ENCODE measurements around the gene TMEM141. TPM values are rescaled to one million over a fixed set of nuclear protein-coding genes. Genes with fewer than 3 reads are reported as not detected.

TMEM141 gene
- total RNA-seq, 4 donors from 2014 or later: 179 to 392 (median 224) TPM

- DNase-seq: no peak
- Histone ChIP-seq H3K27ac (no peak overlapping the region), H3K4me1 (no peaks in the 10 kb centered on the region), H3K4me3 (no peak overlapping the region), H3K27me3 (peaks cover 22% of the 10 kb centered on the region), H3K9me3 (peaks cover 0 to 4% of the 10 kb centered on the region in 2 donors), H3K36me3 (no peaks in the 10 kb centered on the region)
- in situ Hi-C loops (cut with MboI; ENCODE audit: low pct_ligation_motif_present in 1 of 4, low pct_unique_long_range_greater_than_20kb in 1 of 4, low sequenced_read_pairs in 3 of 4): no loop called here
- no peak for TF ChIP-seq CTCF (IDR thresholded peaks at IDR 0.05)
- no peak for TF ChIP-seq POLR2AphosphoS5 (IDR thresholded peaks at IDR 0.05)
- TF ChIP-seq EP300 (IDR thresholded peaks at IDR 0.05; ENCODE audit: low read depth): no peak
- no peak for TF ChIP-seq POLR2A (IDR thresholded peaks at IDR 0.05)
- 74% methylated on average over 9 of the region's 20 CpGs; no CpG with 5 or more reads in 1 of the 2 donors for WGBS, 2 donors (ENCODE audit: low coverage in 1 of 2)
- intact Hi-C loops (cut with DNase I; ENCODE audit: low total_unique reads): no loop called here
Measured at GRCh38 chr9:136757751-136758140, 33.4 kb upstream of the TMEM141 start.

- no peak overlapping the region for H3K4me3 ChIP-seq
- H3K4me1 ChIP-seq: peaks cover 0 to 4% (median 2%) of the 10 kb centered on the region in 4 donors
- in situ Hi-C loops (cut with MboI; ENCODE audit: low pct_ligation_motif_present in 1 of 4, low pct_unique_long_range_greater_than_20kb in 1 of 4, low sequenced_read_pairs in 3 of 4): no loop called here
- H3K27ac ChIP-seq: no peak overlapping the region
- H3K27me3 ChIP-seq: peaks cover 33% of the 10 kb centered on the region
- TF ChIP-seq CTCF (IDR thresholded peaks at IDR 0.05) (no peak), POLR2AphosphoS5 (IDR thresholded peaks at IDR 0.05) (no peak), EP300 (IDR thresholded peaks at IDR 0.05; ENCODE audit: low read depth) (no peak), POLR2A (IDR thresholded peaks at IDR 0.05) (no peak)
- intact Hi-C loops (cut with DNase I; ENCODE audit: low total_unique reads): no loop called here
- H3K36me3 ChIP-seq: no peaks in the 10 kb centered on the region
- WGBS, 2 donors (ENCODE audit: low coverage in 1 of 2): 82% methylated on average over 8 of the region's 9 CpGs; no CpG with 5 or more reads in 1 of the 2 donors
- H3K9me3 ChIP-seq: peaks cover 0 to 4% of the 10 kb centered on the region in 2 donors
- DNase-seq: no peak
Measured at GRCh38 chr9:136759001-136759400, 32.1 kb upstream of the TMEM141 start.

- H3K36me3 ChIP-seq: no peaks in the 10 kb centered on the region
- peaks cover 0 to 4% of the 10 kb centered on the region in 2 donors for H3K9me3 ChIP-seq
- H3K27me3 ChIP-seq: peaks cover 38% of the 10 kb centered on the region
- no peak overlapping the region for H3K27ac ChIP-seq
- no peak for DNase-seq
- in situ Hi-C loops (cut with MboI; ENCODE audit: low pct_ligation_motif_present in 1 of 4, low pct_unique_long_range_greater_than_20kb in 1 of 4, low sequenced_read_pairs in 3 of 4): no loop called here
- no peak overlapping the region for H3K4me3 ChIP-seq
- no peak for TF ChIP-seq EP300 (IDR thresholded peaks at IDR 0.05; ENCODE audit: low read depth)
- TF ChIP-seq POLR2A (IDR thresholded peaks at IDR 0.05): no peak
- no peak for TF ChIP-seq POLR2AphosphoS5 (IDR thresholded peaks at IDR 0.05)
- no peak for TF ChIP-seq CTCF (IDR thresholded peaks at IDR 0.05)
- intact Hi-C loops (cut with DNase I; ENCODE audit: low total_unique reads): no loop called here
- H3K4me1 ChIP-seq: peaks cover 0 to 4% (median 3%) of the 10 kb centered on the region in 4 donors
- 82% methylated on average over 27 of the region's 27 CpGs; no CpG with 5 or more reads in 1 of the 2 donors for WGBS, 2 donors (ENCODE audit: low coverage in 1 of 2)
Measured at GRCh38 chr9:136759436-136760325, 31.5 kb upstream of the TMEM141 start.

GRCh38 chr9:136760424-136760823 lies 30.7 kb upstream of the TMEM141 start:
- no peak for DNase-seq
- Histone ChIP-seq H3K27me3 (peaks cover 43% of the 10 kb centered on the region), H3K4me3 (no peak overlapping the region), H3K4me1 (peaks cover 0 to 8% (median 4%) of the 10 kb centered on the region in 4 donors), H3K36me3 (no peaks in the 10 kb centered on the region), H3K9me3 (peaks cover 0 to 4% of the 10 kb centered on the region in 2 donors), H3K27ac (no peak overlapping the region)
- TF ChIP-seq POLR2A (IDR thresholded peaks at IDR 0.05): no peak
- TF ChIP-seq POLR2AphosphoS5 (IDR thresholded peaks at IDR 0.05): no peak
- TF ChIP-seq CTCF (IDR thresholded peaks at IDR 0.05): no peak
- no peak for TF ChIP-seq EP300 (IDR thresholded peaks at IDR 0.05; ENCODE audit: low read depth)
- intact Hi-C loops (cut with DNase I; ENCODE audit: low total_unique reads): no loop called here
- 60% methylated on average over 25 of the region's 25 CpGs; no CpG with 5 or more reads in 1 of the 2 donors for WGBS, 2 donors (ENCODE audit: low coverage in 1 of 2)
- in situ Hi-C loops (cut with MboI; ENCODE audit: low pct_ligation_motif_present in 1 of 4, low pct_unique_long_range_greater_than_20kb in 1 of 4, low sequenced_read_pairs in 3 of 4): no loop called here
